GM12892 (cell line): ENCODE results near the gene ARHGAP35.
"Not testable (repeated sequence)": the region's sequence is repeated elsewhere in the genome, so short reads cannot be mapped to it uniquely, and the experiment has no call there.

Source experiments
- POLR2A ChIP-seq: IDR thresholded peaks from 2 replicates; pipeline ENCODE4 v1.6.1; 2011; ENCODE audit warnings: low read depth, low read length, control low read depth
- POLR2AphosphoS5 ChIP-seq: IDR thresholded peaks from 2 replicates; pipeline ENCODE4 v1.6.1; 2011; ENCODE audit warnings: low read depth, low read length, control low read depth
- TAF1 ChIP-seq: IDR thresholded peaks from 2 replicates; pipeline ENCODE4 v1.6.1; 2011; ENCODE audit warnings: low read depth, mild to moderate bottlenecking, control low read depth, low read length, borderline replicate concordance

DNA sequence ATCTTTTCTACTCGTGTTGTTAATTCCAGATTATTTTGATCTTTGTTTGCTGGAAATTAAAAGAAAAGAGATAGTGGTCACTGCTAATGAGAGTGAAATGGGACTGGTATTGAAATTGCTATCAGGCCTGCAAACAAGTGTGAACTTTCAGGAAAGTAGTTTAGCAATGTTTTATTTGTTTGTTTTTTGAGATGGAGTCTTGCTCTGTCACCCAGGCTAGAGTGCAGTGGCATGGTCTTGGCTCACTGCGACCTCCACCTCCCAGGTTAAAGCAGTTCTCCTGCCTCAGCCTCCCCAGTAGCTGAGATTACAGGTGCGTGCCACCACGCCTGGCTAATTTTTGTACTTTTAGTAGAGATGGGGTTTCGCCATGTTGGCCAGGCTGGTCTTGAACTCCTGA, 10.4 kb downstream of the ARHGAP35 start:
- TF ChIP-seq POLR2A, POLR2AphosphoS5, TAF1: not testable (repeated sequence)
